ENCODE data around the gene DDX41. TPM values are rescaled to one million over a fixed set of nuclear protein-coding genes. Genes with fewer than 3 reads are reported as not detected.

Gene DDX41
- total and polyA plus RNA-seq, 12 donors, result 19.7 to 55.7 (median 30.4) TPM

- Histone ChIP-seq H3K9me3 (no peaks in the 10 kb centered on the region), H3K4me1 (peaks cover 11 to 93% (median 69%) of the 10 kb centered on the region in 9 donors), H3K36me3 (peaks cover 0 to 32% (median 7%) of the 10 kb centered on the region in 9 donors), H3K4me3 (no peak overlapping the region), H3K27me3 (no peaks in the 10 kb centered on the region), H3K27ac (peak overlapping the region in 4 of 10 donors; percentile 15 to 52 (median 36))
- DNase-seq, result no peak
- TF ChIP-seq CTCF (IDR thresholded peaks at IDR 0.05), result no peak
- no peak for ATAC-seq
- intact Hi-C loops (cut with DNase I), result loop anchor here in 1 of 10 donors (10.0 kb wide), 1 partner anchor 47 kb away; the partner anchor contains the start of gene TMED9
- WGBS, 2 donors, result 59 to 75% methylated on average over 3 of the region's 3 CpGs
These were observed 31.0 kb upstream of the DDX41 start for GRCh38 chr5:177547736-177548135.

- DNase-seq, result peak; percentile 28 to 39
- WGBS, 2 donors, result 70 to 82% methylated on average over 1 of the region's 1 CpG
- no peaks in the 10 kb centered on the region for H3K9me3 ChIP-seq
These were observed 29.5 kb upstream of the DDX41 start for GRCh38 chr5:177546258-177546741.

GRCh38 chr5:177545487-177546257 lies 28.9 kb upstream of the DDX41 start:
- DNase-seq (peak in 1 of 2 donors; percentile 65), ATAC-seq (peak; percentile 70 to 88 (median 82))
- intact Hi-C loops (cut with DNase I), result loop anchor here in 1 of 10 donors (10.0 kb wide), 1 partner anchor 49 kb away; the partner anchor contains the start of gene TMED9
- H3K27me3 ChIP-seq, result no peaks in the 10 kb centered on the region
- H3K4me3 ChIP-seq, result no peak overlapping the region
- H3K4me1 ChIP-seq, result peaks cover 6 to 82% (median 65%) of the 10 kb centered on the region in 9 donors
- no peak for TF ChIP-seq CTCF (IDR thresholded peaks at IDR 0.05)
- peaks cover 0 to 23% (median 2%) of the 10 kb centered on the region in 9 donors for H3K36me3 ChIP-seq
- no peaks in the 10 kb centered on the region for H3K9me3 ChIP-seq
- H3K27ac ChIP-seq, result peak overlapping the region; percentile 2 to 88 (median 72)
- 45 to 67% methylated on average over 4 of the region's 4 CpGs for WGBS, 2 donors

More at GRCh38 chr5:177546258-177546741, 29.5 kb upstream of the DDX41 start:
- intact Hi-C loops (cut with DNase I), result loop anchor here in 1 of 10 donors (10.0 kb wide), 1 partner anchor 49 kb away; the partner anchor contains the start of gene TMED9
- Histone ChIP-seq H3K36me3 (peaks cover 0 to 28% (median 3%) of the 10 kb centered on the region in 9 donors), H3K27me3 (no peaks in the 10 kb centered on the region), H3K4me3 (no peak overlapping the region), H3K4me1 (peaks cover 6 to 86% (median 65%) of the 10 kb centered on the region in 9 donors), H3K27ac (peak overlapping the region; percentile 2 to 88 (median 72))
- ATAC-seq, result peak; percentile 63 to 80 (median 72)
- TF ChIP-seq CTCF (IDR thresholded peaks at IDR 0.05), result no peak

GRCh38 chr5:177542816-177543465 lies 26.2 kb upstream of the DDX41 start:
- H3K4me1 ChIP-seq, result peaks cover 15 to 83% (median 76%) of the 10 kb centered on the region in 9 donors
- TF ChIP-seq CTCF (IDR thresholded peaks at IDR 0.05), result no peak
- no peaks in the 10 kb centered on the region for H3K27me3 ChIP-seq
- ATAC-seq (no peak), DNase-seq (no peak)
- H3K9me3 ChIP-seq, result no peaks in the 10 kb centered on the region
- H3K27ac ChIP-seq, result peak overlapping the region in 2 of 10 donors; percentile 17 to 24
- 92% methylated on average over 4 of the region's 4 CpGs for WGBS, 2 donors
- H3K36me3 ChIP-seq, result peaks cover 0 to 33% (median 0%) of the 10 kb centered on the region in 9 donors
- H3K4me3 ChIP-seq, result no peak overlapping the region
- intact Hi-C loops (cut with DNase I), result loop anchor here in 1 of 10 donors (10.0 kb wide), 1 partner anchor 52 kb away; the partner anchor contains the start of gene TMED9
